ENCODE data around the gene ACOT2. TPM values are rescaled to one million over a fixed set of nuclear protein-coding genes. Genes with fewer than 3 reads are reported as not detected.
"Not testable (repeated sequence)": the region's sequence is repeated elsewhere in the genome, so short reads cannot be mapped to it uniquely, and the experiment has no call there.

ACOT2 gene
- total RNA-seq, 2 donors from 2014 or later, result 8.4 to 12.9 TPM

- H3K4me1 Mint-ChIP-seq (ENCODE audit: low read depth), result no peaks in the 10 kb centered on the region
- no peak overlapping the region for H3K4me3 Mint-ChIP-seq
- H3K36me3 Mint-ChIP-seq (ENCODE audit: insufficient read depth in 2 of 2), result no peaks in the 10 kb centered on the region
- no peaks in the 10 kb centered on the region for H3K27me3 Mint-ChIP-seq (ENCODE audit: low read depth)
- ATAC-seq (replicated peaks in 1 of 2), result no peak
- no peak for DNase-seq
- no peaks in the 10 kb centered on the region for H3K9me3 Mint-ChIP-seq
- H3K27ac Mint-ChIP-seq, result no peak overlapping the region
Measured at GRCh38 chr14:73553845-73554244, 15.2 kb upstream of the ACOT2 start.

GRCh38 chr14:73557201-73557600 is 11.8 kb upstream of the ACOT2 start:
- not testable (repeated sequence) for ATAC-seq (replicated peaks in 1 of 2); H3K4me3 Mint-ChIP-seq; H3K9me3 Mint-ChIP-seq; H3K27ac Mint-ChIP-seq; DNase-seq; H3K4me1 Mint-ChIP-seq (ENCODE audit: low read depth); H3K27me3 Mint-ChIP-seq (ENCODE audit: low read depth); H3K36me3 Mint-ChIP-seq (ENCODE audit: insufficient read depth in 2 of 2)

GRCh38 chr14:73558238-73558637 is 10.8 kb upstream of the ACOT2 start:
- H3K4me1 Mint-ChIP-seq (ENCODE audit: low read depth); H3K27ac Mint-ChIP-seq; DNase-seq; ATAC-seq (replicated peaks in 1 of 2); H3K4me3 Mint-ChIP-seq; H3K27me3 Mint-ChIP-seq (ENCODE audit: low read depth); H3K36me3 Mint-ChIP-seq (ENCODE audit: insufficient read depth in 2 of 2); H3K9me3 Mint-ChIP-seq: not testable (repeated sequence)

GRCh38 chr14:73562256-73562655 is 6.8 kb upstream of the ACOT2 start:
- not testable (repeated sequence) for H3K27ac Mint-ChIP-seq; H3K4me3 Mint-ChIP-seq; DNase-seq; ATAC-seq (replicated peaks in 1 of 2); H3K27me3 Mint-ChIP-seq (ENCODE audit: low read depth); H3K9me3 Mint-ChIP-seq
- H3K36me3 Mint-ChIP-seq (ENCODE audit: insufficient read depth in 2 of 2), result peaks cover 3 to 15% of the 10 kb centered on the region in 2 donors
- H3K4me1 Mint-ChIP-seq (ENCODE audit: low read depth), result peaks cover 22% of the 10 kb centered on the region

GRCh38 chr14:73562696-73563095 is 6.3 kb upstream of the ACOT2 start:
- DNase-seq; H3K9me3 Mint-ChIP-seq; H3K27me3 Mint-ChIP-seq (ENCODE audit: low read depth); ATAC-seq (replicated peaks in 1 of 2); H3K27ac Mint-ChIP-seq; H3K4me3 Mint-ChIP-seq: not testable (repeated sequence)
- peaks cover 26% of the 10 kb centered on the region for H3K4me1 Mint-ChIP-seq (ENCODE audit: low read depth)
- peaks cover 5 to 17% of the 10 kb centered on the region in 2 donors for H3K36me3 Mint-ChIP-seq (ENCODE audit: insufficient read depth in 2 of 2)

- not testable (repeated sequence) for ATAC-seq (replicated peaks in 1 of 2); H3K4me3 Mint-ChIP-seq; H3K27me3 Mint-ChIP-seq (ENCODE audit: low read depth); H3K27ac Mint-ChIP-seq; DNase-seq; H3K9me3 Mint-ChIP-seq
- H3K36me3 Mint-ChIP-seq (ENCODE audit: insufficient read depth in 2 of 2), result peaks cover 6 to 17% of the 10 kb centered on the region in 2 donors
- H3K4me1 Mint-ChIP-seq (ENCODE audit: low read depth), result peaks cover 48% of the 10 kb centered on the region
Measured at GRCh38 chr14:73566431-73566830, 2.6 kb upstream of the ACOT2 start.

GRCh38 chr14:73566935-73567334 is 2.1 kb upstream of the ACOT2 start:
- H3K4me1 Mint-ChIP-seq (ENCODE audit: low read depth), result peaks cover 48% of the 10 kb centered on the region
- not testable (repeated sequence) for H3K9me3 Mint-ChIP-seq; ATAC-seq (replicated peaks in 1 of 2); H3K27ac Mint-ChIP-seq; H3K27me3 Mint-ChIP-seq (ENCODE audit: low read depth); DNase-seq
- peak overlapping the region; percentile 91 to 97 for H3K4me3 Mint-ChIP-seq
- peaks cover 6 to 17% of the 10 kb centered on the region in 2 donors for H3K36me3 Mint-ChIP-seq (ENCODE audit: insufficient read depth in 2 of 2)

- H3K9me3 Mint-ChIP-seq, result peaks cover 2 to 4% of the 10 kb centered on the region in 2 donors
- ATAC-seq (replicated peaks in 1 of 2) (no peak), DNase-seq (no peak)
- H3K36me3 Mint-ChIP-seq (ENCODE audit: insufficient read depth in 2 of 2), result peaks cover 6 to 19% of the 10 kb centered on the region in 2 donors
- H3K27me3 Mint-ChIP-seq (ENCODE audit: low read depth), result no peaks in the 10 kb centered on the region
- H3K27ac Mint-ChIP-seq, result peak overlapping the region; percentile 96
- peak overlapping the region; percentile 91 to 97 for H3K4me3 Mint-ChIP-seq
- peaks cover 48% of the 10 kb centered on the region for H3K4me1 Mint-ChIP-seq (ENCODE audit: low read depth)
Measured at GRCh38 chr14:73567358-73567757, 1.7 kb upstream of the ACOT2 start.

GRCh38 chr14:73567951-73568885 is 795 bp upstream of the ACOT2 start:
- Mint-ChIP-seq H3K4me1 (ENCODE audit: low read depth) (peaks cover 48% of the 10 kb centered on the region), H3K27me3 (ENCODE audit: low read depth) (no peaks in the 10 kb centered on the region), H3K27ac (peak overlapping the region; percentile 96), H3K36me3 (ENCODE audit: insufficient read depth in 2 of 2) (peaks cover 6 to 14% of the 10 kb centered on the region in 2 donors), H3K4me3 (peak overlapping the region; percentile 91 to 97), H3K9me3 (peaks cover 0 to 2% of the 10 kb centered on the region in 2 donors)
- peak in 1 of 2 donors; percentile 19 for ATAC-seq (replicated peaks in 1 of 2)
- DNase-seq, result peak; percentile 12 to 37

- peak overlapping the region; percentile 96 for H3K27ac Mint-ChIP-seq
- not testable (repeated sequence) for H3K9me3 Mint-ChIP-seq; ATAC-seq (replicated peaks in 1 of 2); H3K27me3 Mint-ChIP-seq (ENCODE audit: low read depth); DNase-seq
- peaks cover 6 to 14% of the 10 kb centered on the region in 2 donors for H3K36me3 Mint-ChIP-seq (ENCODE audit: insufficient read depth in 2 of 2)
- peak overlapping the region; percentile 91 to 97 for H3K4me3 Mint-ChIP-seq
- peaks cover 48% of the 10 kb centered on the region for H3K4me1 Mint-ChIP-seq (ENCODE audit: low read depth)
Measured at GRCh38 chr14:73568886-73569184, 178 bp upstream of the ACOT2 start.

GRCh38 chr14:73570913-73571312 is 1.9 kb downstream of the ACOT2 start:
- H3K27me3 Mint-ChIP-seq (ENCODE audit: low read depth); H3K27ac Mint-ChIP-seq; H3K9me3 Mint-ChIP-seq: not testable (repeated sequence)
- H3K36me3 Mint-ChIP-seq (ENCODE audit: insufficient read depth in 2 of 2), result peaks cover 9 to 13% of the 10 kb centered on the region in 2 donors
- H3K4me1 Mint-ChIP-seq (ENCODE audit: low read depth), result peaks cover 36% of the 10 kb centered on the region
- ATAC-seq (replicated peaks in 1 of 2) (peak; percentile 43 to 56), DNase-seq (peak; percentile 67)
- peak overlapping the region in 1 of 2 donors; percentile 32 for H3K4me3 Mint-ChIP-seq

- not testable (repeated sequence) for H3K9me3 Mint-ChIP-seq; ATAC-seq (replicated peaks in 1 of 2); H3K4me3 Mint-ChIP-seq; H3K27me3 Mint-ChIP-seq (ENCODE audit: low read depth); DNase-seq
- Mint-ChIP-seq H3K36me3 (ENCODE audit: insufficient read depth in 2 of 2) (peaks cover 5 to 11% of the 10 kb centered on the region in 2 donors), H3K27ac (peak overlapping the region; percentile 28), H3K4me1 (ENCODE audit: low read depth) (peaks cover 18% of the 10 kb centered on the region)
Measured at GRCh38 chr14:73573034-73573433, 4.0 kb downstream of the ACOT2 start.

- H3K9me3 Mint-ChIP-seq; H3K27me3 Mint-ChIP-seq (ENCODE audit: low read depth); H3K4me3 Mint-ChIP-seq; DNase-seq; H3K27ac Mint-ChIP-seq; ATAC-seq (replicated peaks in 1 of 2): not testable (repeated sequence)
- Mint-ChIP-seq H3K36me3 (ENCODE audit: insufficient read depth in 2 of 2) (peaks cover 5 to 11% of the 10 kb centered on the region in 2 donors), H3K4me1 (ENCODE audit: low read depth) (peaks cover 12% of the 10 kb centered on the region)
Measured at GRCh38 chr14:73573740-73574139, 4.7 kb downstream of the ACOT2 start.
